CD4-positive, alpha-beta memory T cell (primary cell): ENCODE results near the gene AVPR1B. TPM values are rescaled to one million over a fixed set of nuclear protein-coding genes. Genes with fewer than 3 reads are reported as not detected.
A peak's percentile ranks its signal among the peaks of the same experiment; 100 is the strongest.

Source experiments
- CTCF ChIA-PET: fragments of 350-600 bp; sonication (Branson Sonifier 250); formaldehyde crosslinking; loops from one replicate; lab custom pipeline; 2021; ENCODE audit warnings: inconsistent platforms; ENCODE audit not compliant: partially characterized antibody; lab: Charles Lee
- POLR2A ChIA-PET: fragments of 350-600 bp; sonication (Branson Sonifier 250); formaldehyde crosslinking; loops from one replicate; lab custom pipeline; 2021; ENCODE audit not compliant: partially characterized antibody; lab: Charles Lee
- DNase-seq, 5 donors: peaks; one replicate each; pipeline versions ENCODE4 v3.0.0 to v3.0.0-alpha.2; 2020 to 2022; ENCODE audit warnings: mixed read lengths in 1 of 5
- H3K27ac ChIP-seq: one replicate; pipeline ENCODE4 v1.7.0; 2013; ENCODE audit warnings: low read depth, low read length
- H3K27me3 ChIP-seq: 2 replicates; pipeline ENCODE4 v1.7.0; 2013; ENCODE audit warnings: mild to moderate bottlenecking, low read length, moderate library complexity; ENCODE audit not compliant: insufficient read depth
- H3K36me3 ChIP-seq: 2 replicates; pipeline ENCODE4 v1.7.0; 2013; ENCODE audit warnings: mild to moderate bottlenecking, low read length, moderate library complexity; ENCODE audit not compliant: insufficient read depth
- H3K4me1 ChIP-seq: 2 replicates; pipeline ENCODE4 v1.7.0; 2013; ENCODE audit warnings: mild to moderate bottlenecking, low read length, moderate library complexity; ENCODE audit not compliant: insufficient read depth
- H3K4me3 ChIP-seq, 2 donors: one replicate each; pipeline ENCODE4 v1.7.0; 2013; ENCODE audit warnings: low read length in 2 of 2, mild to moderate bottlenecking in 1 of 2
- H3K9me3 ChIP-seq, 2 donors: one replicate each; pipeline ENCODE4 v1.7.0; 2013; ENCODE audit warnings: low read length in 2 of 2, control low read depth in 1 of 2; ENCODE audit not compliant: control insufficient read depth in 1 of 2
- H3K27ac Mint-ChIP-seq, 7 donors: one replicate each; pipeline ENCODE4 v1.8.0; 2020 to 2021; ENCODE audit warnings: mixed read lengths in 7 of 7, mild to moderate bottlenecking in 6 of 7, inconsistent platforms in 3 of 7, moderate library complexity in 3 of 7
- H3K27me3 Mint-ChIP-seq, 2 donors: one replicate each; pipeline ENCODE4 v1.8.0; 2020 to 2021; ENCODE audit warnings: mixed read lengths in 2 of 2
- H3K36me3 Mint-ChIP-seq, 2 donors: one replicate each; pipeline ENCODE4 v1.8.0; 2020 to 2021; ENCODE audit warnings: mixed read lengths in 2 of 2, inconsistent platforms in 1 of 2, mild to moderate bottlenecking in 1 of 2
- H3K4me1 Mint-ChIP-seq, 4 donors: one replicate each; pipeline ENCODE4 v1.8.0; 2020 to 2021; ENCODE audit warnings: mixed read lengths in 4 of 4, mild to moderate bottlenecking in 1 of 4
- H3K4me3 Mint-ChIP-seq, 8 donors: one replicate each; pipeline ENCODE4 v1.8.0; 2020 to 2021; ENCODE audit warnings: mixed read lengths in 8 of 8, mild to moderate bottlenecking in 7 of 8, moderate library complexity in 6 of 8, inconsistent platforms in 3 of 8
- H3K9me3 Mint-ChIP-seq, 8 donors: one replicate each; pipeline ENCODE4 v1.8.0; 2020 to 2021; ENCODE audit warnings: mixed read lengths in 8 of 8, mild to moderate bottlenecking in 5 of 8, inconsistent platforms in 3 of 8, moderate library complexity in 1 of 8
- intact Hi-C: fragments of 100-400 bp; cut with micrococcal nuclease; formaldehyde crosslinking; loops from one replicate; pipeline ENCODE4 v1.15.1; 2023
- polyA plus RNA-seq, 2 donors: library from polyadenylated mRNA; unstranded; fragments of 300-500 nt; fragmentation: Illumina TruSeq; gene quantifications; one replicate each; pipeline ENCODE4 v1.2.3, GENCODE V29; 2021
- total RNA-seq, 2 experiments: library from RNA; stranded (reverse); gene quantifications; one replicate each; pipeline ENCODE4 v1.2.3, GENCODE V29; 2021

The AVPR1B gene
- total RNA-seq (not detected), polyA plus RNA-seq (not detected)

- CTCF ChIA-PET = no interaction called here
- Histone ChIP-seq H3K27me3 (peaks cover 4% of the 10 kb centered on the region), H3K4me1 (no peaks in the 10 kb centered on the region), H3K36me3 (no peaks in the 10 kb centered on the region), H3K27ac (no peak within 1 kb of the TSS), H3K4me3 (no peak within 1 kb of the TSS), H3K9me3 (peaks cover 0 to 3% of the 10 kb centered on the region in 2 donors)
- POLR2A ChIA-PET = interaction anchor here (0.9 kb wide), 1 partner anchor 26 kb away, joined by 3 read pairs; no protein-coding TSS in a partner anchor
- Mint-ChIP-seq H3K36me3 (peaks cover 0 to 3% of the 10 kb centered on the region in 2 donors), H3K27me3 (peaks cover 22 to 29% of the 10 kb centered on the region in 2 donors), H3K27ac (peak within 1 kb of the TSS in 2 of 7 donors; percentile 62 to 78), H3K4me1 (peaks cover 3 to 12% (median 9%) of the 10 kb centered on the region in 4 donors), H3K9me3 (peaks cover 2 to 25% (median 20%) of the 10 kb centered on the region in 8 donors), H3K4me3 (peak within 1 kb of the TSS in 7 of 8 donors; percentile 27 to 69 (median 57))
- no peak for DNase-seq
- intact Hi-C loops = no loop called here
Measured at GRCh38 chr1:206117151-206117948, at the start of gene AVPR1B. Gene AVPR1B, minus strand, starts transcription at chr1:206117388. Its CDS starts 498 bp downstream, at chr1:206116890.

- no peaks in the 10 kb centered on the region for H3K9me3 Mint-ChIP-seq
- ChIA-PET POLR2A (no interaction called here), CTCF (no interaction called here)
- Histone ChIP-seq H3K27ac (no peak overlapping the region), H3K4me1 (no peaks in the 10 kb centered on the region), H3K9me3 (no peaks in the 10 kb centered on the region), H3K27me3 (no peaks in the 10 kb centered on the region), H3K4me3 (no peak overlapping the region), H3K36me3 (no peaks in the 10 kb centered on the region)
- intact Hi-C loops = no loop called here
- no peak overlapping the region for H3K27ac Mint-ChIP-seq
- no peak overlapping the region for H3K4me3 Mint-ChIP-seq
- H3K27me3 Mint-ChIP-seq = peaks cover 9 to 24% of the 10 kb centered on the region in 2 donors
- no peak for DNase-seq
- H3K4me1 Mint-ChIP-seq = no peaks in the 10 kb centered on the region
- H3K36me3 Mint-ChIP-seq = no peaks in the 10 kb centered on the region
Measured at GRCh38 chr1:206145771-206146290, 28.6 kb upstream of the AVPR1B start.

- Histone ChIP-seq H3K27ac (no peak overlapping the region), H3K4me1 (no peaks in the 10 kb centered on the region), H3K4me3 (no peak overlapping the region), H3K27me3 (no peaks in the 10 kb centered on the region), H3K36me3 (no peaks in the 10 kb centered on the region), H3K9me3 (no peaks in the 10 kb centered on the region)
- Mint-ChIP-seq H3K4me3 (no peak overlapping the region), H3K9me3 (no peaks in the 10 kb centered on the region), H3K36me3 (no peaks in the 10 kb centered on the region), H3K27me3 (peaks cover 12 to 29% of the 10 kb centered on the region in 2 donors), H3K4me1 (no peaks in the 10 kb centered on the region), H3K27ac (peak overlapping the region in 1 of 7 donors; percentile 9)
- ChIA-PET CTCF (no interaction called here), POLR2A (no interaction called here)
- no peak for DNase-seq
- intact Hi-C loops = no loop called here
Measured at GRCh38 chr1:206144605-206145004, 27.4 kb upstream of the AVPR1B start.

- Mint-ChIP-seq H3K9me3 (no peaks in the 10 kb centered on the region), H3K4me1 (no peaks in the 10 kb centered on the region), H3K36me3 (no peaks in the 10 kb centered on the region), H3K27ac (no peak overlapping the region), H3K4me3 (no peak overlapping the region), H3K27me3 (peaks cover 17 to 33% of the 10 kb centered on the region in 2 donors)
- peaks cover 4% of the 10 kb centered on the region for H3K27me3 ChIP-seq
- no peaks in the 10 kb centered on the region for H3K9me3 ChIP-seq
- POLR2A ChIA-PET = no interaction called here
- H3K27ac ChIP-seq = no peak overlapping the region
- CTCF ChIA-PET = no interaction called here
- H3K36me3 ChIP-seq = no peaks in the 10 kb centered on the region
- intact Hi-C loops = no loop called here
- no peak for DNase-seq
- no peak overlapping the region for H3K4me3 ChIP-seq
- H3K4me1 ChIP-seq = no peaks in the 10 kb centered on the region
Measured at GRCh38 chr1:206143537-206144172, 26.5 kb upstream of the AVPR1B start.

- POLR2A ChIA-PET = no interaction called here
- CTCF ChIA-PET = no interaction called here
Measured at GRCh38 chr1:206142770-206143169, 25.6 kb upstream of the AVPR1B start.

GRCh38 chr1:206142011-206142410, 24.8 kb upstream of the AVPR1B start:
- POLR2A ChIA-PET = no interaction called here
- Mint-ChIP-seq H3K4me3 (no peak overlapping the region), H3K27ac (no peak overlapping the region), H3K9me3 (no peaks in the 10 kb centered on the region), H3K4me1 (no peaks in the 10 kb centered on the region), H3K36me3 (no peaks in the 10 kb centered on the region), H3K27me3 (peaks cover 22 to 43% of the 10 kb centered on the region in 2 donors)
- intact Hi-C loops = no loop called here
- H3K9me3 ChIP-seq = no peaks in the 10 kb centered on the region
- no peak overlapping the region for H3K4me3 ChIP-seq
- H3K27me3 ChIP-seq = peaks cover 4% of the 10 kb centered on the region
- H3K27ac ChIP-seq = no peak overlapping the region
- CTCF ChIA-PET = no interaction called here
- H3K36me3 ChIP-seq = no peaks in the 10 kb centered on the region
- H3K4me1 ChIP-seq = no peaks in the 10 kb centered on the region
- DNase-seq = no peak

More at GRCh38 chr1:206142770-206143169, 25.6 kb upstream of the AVPR1B start:
- no peaks in the 10 kb centered on the region for H3K9me3 Mint-ChIP-seq
- H3K4me1 Mint-ChIP-seq = no peaks in the 10 kb centered on the region
- H3K27me3 Mint-ChIP-seq = peaks cover 22 to 40% of the 10 kb centered on the region in 2 donors
- no peaks in the 10 kb centered on the region for H3K36me3 Mint-ChIP-seq
- Histone ChIP-seq H3K27ac (no peak overlapping the region), H3K27me3 (peaks cover 4% of the 10 kb centered on the region), H3K36me3 (no peaks in the 10 kb centered on the region), H3K4me3 (no peak overlapping the region), H3K9me3 (no peaks in the 10 kb centered on the region), H3K4me1 (no peaks in the 10 kb centered on the region)
- intact Hi-C loops = no loop called here
- H3K4me3 Mint-ChIP-seq = no peak overlapping the region
- H3K27ac Mint-ChIP-seq = no peak overlapping the region
- DNase-seq = no peak

GRCh38 chr1:206136241-206136640, 19.1 kb upstream of the AVPR1B start:
- H3K36me3 ChIP-seq = no peaks in the 10 kb centered on the region
- Mint-ChIP-seq H3K27me3 (peaks cover 21 to 32% of the 10 kb centered on the region in 2 donors), H3K27ac (no peak overlapping the region), H3K4me3 (no peak overlapping the region), H3K9me3 (no peaks in the 10 kb centered on the region), H3K4me1 (no peaks in the 10 kb centered on the region), H3K36me3 (no peaks in the 10 kb centered on the region)
- H3K9me3 ChIP-seq = no peaks in the 10 kb centered on the region
- no peak overlapping the region for H3K27ac ChIP-seq
- H3K27me3 ChIP-seq = peaks cover 4% of the 10 kb centered on the region
- no peak overlapping the region for H3K4me3 ChIP-seq
- ChIA-PET POLR2A (no interaction called here), CTCF (no interaction called here)
- DNase-seq = no peak
- H3K4me1 ChIP-seq = no peaks in the 10 kb centered on the region
- intact Hi-C loops = no loop called here
